Stimulated activated naive CD4-positive, alpha-beta T cell (primary cell): ENCODE results near the gene CRNN.

ENCODE experiments used
- DNase-seq, 6 experiments: peaks; one replicate each; lab custom pipeline; 2025; lab: John Stamatoyannopoulos, UW

The CRNN gene

GRCh38 chr1:152419917-152420316, 5.9 kb upstream of the CRNN start:
- DNase-seq, result no peak

GRCh38 chr1:152415454-152416227, 1.6 kb upstream of the CRNN start:
- no peak for DNase-seq

GRCh38 chr1:152412756-152413155, 1.3 kb downstream of the CRNN start:
- DNase-seq, result no peak

DNA sequence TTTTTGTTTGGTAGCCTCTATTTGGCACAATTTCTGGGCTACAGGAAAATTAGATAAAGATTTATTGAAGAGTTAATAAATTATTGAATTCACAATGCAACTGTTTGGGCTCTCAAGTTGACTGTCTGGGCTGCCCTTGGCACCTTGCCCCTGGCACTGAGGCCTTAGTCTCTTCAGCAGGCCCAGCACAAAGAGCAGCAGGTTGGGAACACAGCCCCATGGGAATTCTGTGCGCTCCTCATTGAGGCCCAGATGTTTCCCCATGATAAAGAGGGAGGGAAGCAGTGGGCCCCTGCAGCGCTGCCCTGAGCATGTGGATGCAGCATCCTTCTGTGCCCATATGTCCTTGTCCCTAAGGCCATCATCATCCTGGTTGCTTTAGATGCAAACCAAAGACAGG, 2.9 kb downstream of the CRNN start:
- no peak for DNase-seq

DNA sequence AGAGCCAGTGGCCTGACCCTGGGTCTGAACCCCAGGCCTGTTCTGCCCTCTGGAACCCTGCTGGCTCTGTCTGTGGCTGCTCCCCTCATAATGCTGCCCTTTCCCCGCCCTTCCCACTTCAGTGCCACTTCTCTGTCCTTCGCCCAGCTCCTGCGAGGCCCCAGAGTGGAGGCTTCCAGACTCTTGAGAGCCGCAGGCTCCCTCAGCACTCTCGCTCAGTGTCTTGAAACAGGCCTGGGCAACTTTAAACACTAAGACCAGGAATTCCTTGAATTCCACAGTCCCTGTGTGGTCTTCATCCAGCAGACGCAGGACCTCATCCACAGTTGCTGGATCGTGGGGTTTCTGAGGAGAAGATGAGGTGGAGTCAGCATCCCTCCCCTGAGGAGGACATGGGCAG, 3.5 kb downstream of the CRNN start:
- DNase-seq, result no peak

DNA sequence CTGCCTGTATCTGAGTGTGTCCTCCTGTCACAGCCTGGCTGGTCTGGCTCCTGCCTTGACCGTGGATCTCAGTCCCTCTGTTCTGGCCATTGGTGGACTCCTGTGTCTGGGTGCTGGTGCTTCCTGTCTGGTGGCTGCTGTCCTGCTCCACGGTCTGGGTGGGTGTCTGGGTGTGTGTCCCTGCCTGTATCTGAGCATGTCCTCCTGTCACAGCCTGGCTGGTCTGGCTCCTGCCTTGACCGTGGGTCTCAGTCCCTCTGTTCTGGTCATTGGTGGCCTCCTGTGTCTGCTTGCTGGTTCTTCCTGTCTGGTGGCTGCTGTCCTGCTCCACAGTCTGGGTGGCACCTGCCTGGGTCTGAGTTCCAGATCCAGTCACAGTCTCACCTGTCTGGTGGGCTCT, 4.0 kb downstream of the CRNN start:
- no peak for DNase-seq

GRCh38 chr1:152408664-152409063, 5.4 kb downstream of the CRNN start:
- DNase-seq, result no peak

DNA sequence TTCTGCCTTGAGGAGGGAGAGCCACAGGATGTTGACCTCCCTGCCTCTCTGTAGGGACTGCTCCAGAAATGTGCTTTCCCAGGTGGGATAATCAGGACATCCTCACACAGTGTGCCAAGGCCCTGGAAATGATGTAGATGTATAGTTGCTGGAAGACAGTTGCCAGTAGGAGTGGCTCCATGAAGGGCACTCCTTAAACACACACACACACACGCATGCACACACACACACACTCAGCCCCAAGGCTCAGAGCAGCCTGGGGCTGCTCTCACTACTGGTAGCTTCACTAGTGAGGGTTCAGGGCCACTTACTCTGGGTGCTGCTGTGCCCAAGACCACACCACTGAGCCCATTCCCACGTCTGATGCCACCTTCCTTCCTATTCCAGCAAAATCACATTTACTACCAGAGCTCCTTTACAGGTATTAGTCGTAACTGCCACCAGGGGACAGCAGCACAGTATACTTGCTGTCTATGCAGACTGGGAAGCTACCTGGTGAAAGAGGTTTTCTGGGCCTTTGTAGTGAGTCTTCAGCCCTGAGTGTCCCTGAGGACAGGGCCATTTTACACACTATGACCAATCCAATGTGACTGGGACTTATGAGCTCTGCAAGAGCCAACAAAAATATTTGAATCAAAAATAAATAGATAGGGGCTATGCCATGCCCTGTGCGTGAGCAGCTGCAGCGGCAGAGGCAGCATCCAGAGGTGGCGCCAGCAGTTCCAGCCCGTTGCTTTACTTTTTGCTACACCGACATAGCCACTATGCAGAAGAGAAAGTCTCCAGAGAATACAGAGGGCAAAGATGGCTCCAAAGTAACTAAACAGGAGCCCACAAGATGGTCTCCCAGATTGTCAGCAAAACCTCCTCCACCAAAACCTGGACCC, 15.0 kb downstream of the CRNN start:
- DNase-seq, result peak in 1 of 6 experiments; percentile 3

DNA sequence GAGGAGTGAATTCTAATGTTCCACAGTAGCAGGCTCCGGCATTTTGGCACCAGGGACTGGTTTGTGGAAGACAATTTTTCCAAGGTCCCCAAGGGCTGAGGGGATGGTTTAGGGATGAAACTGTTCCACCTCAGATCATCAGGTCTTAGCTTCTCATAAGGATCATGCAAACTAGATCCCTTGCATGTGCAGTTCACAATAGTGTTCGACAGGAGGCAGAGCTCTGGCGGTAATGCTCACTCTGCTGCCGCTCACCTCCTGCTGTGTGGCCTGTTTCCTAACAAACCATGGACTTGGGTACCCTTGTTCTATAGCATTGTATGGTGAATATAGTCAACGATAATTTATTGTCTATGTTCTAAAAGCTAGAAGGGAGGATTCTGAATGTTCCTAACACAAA, 16.6 kb downstream of the CRNN start:
- no peak for DNase-seq

- DNase-seq, result no peak
These were observed 19.9 kb downstream of the CRNN start for GRCh38 chr1:152394151-152394550.

DNA sequence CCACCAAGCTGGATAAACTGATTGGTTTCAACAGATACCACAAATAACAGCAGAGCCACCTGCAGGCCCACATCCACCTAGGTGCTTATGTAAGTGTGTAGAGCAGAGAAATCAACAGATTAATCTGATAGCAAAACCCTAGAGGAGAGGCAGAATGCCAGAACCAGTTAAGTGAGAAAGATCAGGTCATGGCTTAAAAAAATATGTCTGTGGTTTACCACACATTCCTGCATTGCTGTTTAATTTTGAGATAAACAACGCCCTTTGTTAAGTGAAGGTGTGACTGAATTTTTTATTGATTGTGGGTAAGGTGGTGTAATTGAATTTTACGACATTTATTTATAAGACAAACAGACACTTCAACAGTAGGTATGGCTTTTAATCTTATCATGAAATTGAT, 21.2 kb downstream of the CRNN start:
- DNase-seq, result no peak

GRCh38 chr1:152388889-152389288, 25.2 kb downstream of the CRNN start:
- no peak for DNase-seq

- DNase-seq, result no peak
These were observed 27.1 kb downstream of the CRNN start for GRCh38 chr1:152386940-152387339.

GRCh38 chr1:152380932-152381331, 33.1 kb downstream of the CRNN start:
- DNase-seq, result no peak

DNA sequence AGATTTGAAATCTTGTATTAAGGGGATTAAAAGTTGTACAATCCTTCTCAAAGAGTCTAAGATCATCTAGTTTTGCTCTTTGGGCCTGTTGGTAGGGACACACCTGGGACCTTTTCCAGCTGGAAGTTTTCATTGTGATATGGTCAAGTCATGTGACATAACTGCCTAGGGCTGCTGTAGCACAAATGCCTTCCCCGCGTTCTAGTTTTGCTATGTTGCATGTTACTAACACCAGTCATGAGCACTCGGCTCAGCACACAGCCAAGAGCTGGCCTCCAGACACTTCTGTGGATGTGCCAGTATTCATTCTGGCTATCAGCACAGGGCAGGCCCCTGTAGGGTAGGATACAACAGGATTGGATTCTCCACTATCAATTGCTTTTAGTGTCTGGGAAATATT, 39.6 kb downstream of the CRNN start:
- DNase-seq, result no peak

- DNase-seq, result no peak
These were observed 41.4 kb downstream of the CRNN start for GRCh38 chr1:152372672-152373071.

GRCh38 chr1:152367436-152367835, 46.6 kb downstream of the CRNN start:
- DNase-seq, result no peak

DNA sequence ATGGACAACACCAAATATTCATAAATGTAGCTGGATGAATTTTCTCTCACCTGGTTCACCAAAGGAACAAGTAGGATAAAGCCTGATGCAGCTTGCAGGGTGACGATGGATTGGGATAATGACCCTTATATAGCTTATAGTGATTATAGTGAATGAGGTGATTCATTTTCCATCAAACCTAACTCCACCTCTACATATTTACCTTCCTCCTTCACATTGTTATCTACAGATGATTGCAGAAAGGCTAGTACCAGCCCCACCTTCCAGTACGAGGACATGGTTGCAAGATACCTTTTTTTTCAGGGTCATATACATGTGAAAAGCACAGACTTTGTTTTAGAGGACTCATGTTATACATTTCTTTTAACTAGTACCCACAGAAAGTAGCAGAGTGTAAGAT, 54.2 kb downstream of the CRNN start, which contains the start of gene FLG2:
FLG2 (minus strand) TSS at position 101 of the 400 bp plus-strand sequence. CDS start 1,122 bp downstream, outside the sequence.
- DNase-seq, result no peak
